Measurements from ENCODE around the gene CD320. TPM values are rescaled to one million over a fixed set of nuclear protein-coding genes. Genes with fewer than 3 reads are reported as not detected.
A peak's percentile ranks its signal among the peaks of the same experiment; 100 is the strongest.
"Not testable (repeated sequence)": the region's sequence is repeated elsewhere in the genome, so short reads cannot be mapped to it uniquely, and the experiment has no call there.

Gene CD320
- 47.5 TPM for polyA plus RNA-seq (2013, experiment 1 of 4)
- polyA plus RNA-seq (2013, experiment 2 of 4): 38.6 TPM
- polyA plus RNA-seq (2013, experiment 3 of 4): 37.3 TPM
- 38.3 TPM for polyA plus RNA-seq (2013, experiment 4 of 4)

DNA sequence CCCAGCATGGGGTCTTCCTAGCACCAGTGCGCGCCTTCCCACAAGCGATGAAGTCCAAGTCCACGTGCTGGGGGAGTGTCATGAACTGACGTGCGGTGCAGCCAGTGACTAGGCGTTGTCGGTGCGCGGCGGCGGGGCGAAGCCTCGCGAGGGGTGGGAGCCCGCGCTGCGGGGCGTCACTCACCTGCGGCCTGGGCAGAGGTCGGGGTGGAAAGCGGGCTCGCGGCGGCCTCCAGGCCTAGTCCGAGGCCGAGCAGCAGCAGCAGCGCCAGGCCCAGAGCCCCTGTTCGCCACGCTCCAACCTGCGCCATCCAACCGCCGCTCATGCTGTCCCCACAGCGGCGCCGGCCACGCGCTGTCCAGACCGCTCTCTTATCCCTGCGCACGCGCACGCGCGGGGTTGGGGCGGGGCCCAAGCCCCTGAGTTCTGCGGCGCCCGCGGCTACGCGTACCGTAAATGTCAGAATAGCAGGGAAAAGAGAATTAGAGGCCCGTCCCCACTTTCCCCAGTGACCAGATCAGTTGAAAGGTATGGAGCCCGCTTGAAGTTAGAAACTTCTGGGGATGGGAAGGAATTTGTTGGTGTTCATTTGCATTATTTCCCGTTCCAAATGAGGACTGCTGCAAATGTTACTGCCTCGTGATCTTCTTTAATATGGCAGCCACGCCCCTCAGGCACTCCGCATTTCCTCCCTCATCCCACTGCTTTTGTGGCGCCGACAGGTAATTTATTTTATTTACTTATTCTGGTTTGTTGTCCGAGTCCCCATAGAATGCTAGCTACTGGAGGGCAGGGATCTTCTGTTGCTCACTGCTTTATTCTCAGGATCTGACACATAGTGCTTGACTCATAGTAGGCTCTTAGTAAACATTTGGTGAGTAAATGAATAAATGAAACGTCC is at the start of gene CD320:
Gene CD320 (minus strand): TSS at position 394 of the 902 bp plus-strand sequence. CDS start 68 bp downstream, at position 326.
- H3K4me3 ChIP-seq (ENCODE audit: insufficient read depth, low read depth, low read length): peak within 1 kb of the TSS; percentile 63
- H3K36me3 ChIP-seq (ENCODE audit: control insufficient read depth, insufficient read depth, low read length): peaks cover 5% of the 10 kb centered on the region
- no peaks in the 10 kb centered on the region for H3K27me3 ChIP-seq (ENCODE audit: control insufficient read depth, insufficient read depth, low read length, poor library complexity, severe bottlenecking)
- WGBS, 2 experiments: 1% methylated on average over 63 of the region's 63 CpGs
- no peaks in the 10 kb centered on the region for H3K9me3 ChIP-seq (ENCODE audit: control insufficient read depth, low read length)
- no peaks in the 10 kb centered on the region for H3K4me1 ChIP-seq (ENCODE audit: control insufficient read depth, insufficient read depth, low read length)
- H3K27ac ChIP-seq (ENCODE audit: insufficient read depth, low read depth, low read length, poor library complexity, severe bottlenecking): peak within 1 kb of the TSS; percentile 23

DNA sequence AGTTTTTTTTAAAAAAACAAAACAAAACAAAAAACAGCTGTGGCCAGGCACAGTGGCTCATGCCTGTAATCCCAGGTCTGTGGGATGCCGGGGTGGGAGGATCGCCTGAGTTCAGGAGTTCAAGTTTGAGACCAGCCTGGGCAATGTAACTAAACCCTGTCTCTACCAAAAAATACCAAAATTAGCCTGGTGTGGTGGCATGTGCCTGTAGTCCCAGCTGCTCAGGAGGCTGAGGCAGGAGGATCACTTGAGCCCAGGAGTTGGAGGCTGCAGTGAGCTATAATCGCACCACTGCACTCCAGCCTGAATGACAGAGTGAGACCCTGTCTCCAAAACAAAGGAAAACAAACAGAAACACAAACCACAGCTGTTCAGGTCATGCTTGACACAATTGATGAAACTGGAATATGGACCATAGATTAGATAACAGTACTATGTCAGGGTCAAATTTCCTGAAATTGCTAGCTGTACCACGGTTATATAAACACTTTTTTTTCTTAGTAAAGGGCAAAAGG is 48.9 kb upstream of the CD320 start:
- Histone ChIP-seq H3K9me3 (ENCODE audit: control insufficient read depth, low read length) (no peaks in the 10 kb centered on the region), H3K36me3 (ENCODE audit: control insufficient read depth, insufficient read depth, low read length) (no peaks in the 10 kb centered on the region), H3K27me3 (ENCODE audit: control insufficient read depth, insufficient read depth, low read length, poor library complexity, severe bottlenecking) (peaks cover 3% of the 10 kb centered on the region), H3K27ac (ENCODE audit: insufficient read depth, low read depth, low read length, poor library complexity, severe bottlenecking) (no peak overlapping the region), H3K4me1 (ENCODE audit: control insufficient read depth, insufficient read depth, low read length) (no peaks in the 10 kb centered on the region), H3K4me3 (ENCODE audit: insufficient read depth, low read depth, low read length) (no peak overlapping the region)
- WGBS, 2 experiments: 92 to 95% methylated on average over 4 of the region's 4 CpGs

DNA sequence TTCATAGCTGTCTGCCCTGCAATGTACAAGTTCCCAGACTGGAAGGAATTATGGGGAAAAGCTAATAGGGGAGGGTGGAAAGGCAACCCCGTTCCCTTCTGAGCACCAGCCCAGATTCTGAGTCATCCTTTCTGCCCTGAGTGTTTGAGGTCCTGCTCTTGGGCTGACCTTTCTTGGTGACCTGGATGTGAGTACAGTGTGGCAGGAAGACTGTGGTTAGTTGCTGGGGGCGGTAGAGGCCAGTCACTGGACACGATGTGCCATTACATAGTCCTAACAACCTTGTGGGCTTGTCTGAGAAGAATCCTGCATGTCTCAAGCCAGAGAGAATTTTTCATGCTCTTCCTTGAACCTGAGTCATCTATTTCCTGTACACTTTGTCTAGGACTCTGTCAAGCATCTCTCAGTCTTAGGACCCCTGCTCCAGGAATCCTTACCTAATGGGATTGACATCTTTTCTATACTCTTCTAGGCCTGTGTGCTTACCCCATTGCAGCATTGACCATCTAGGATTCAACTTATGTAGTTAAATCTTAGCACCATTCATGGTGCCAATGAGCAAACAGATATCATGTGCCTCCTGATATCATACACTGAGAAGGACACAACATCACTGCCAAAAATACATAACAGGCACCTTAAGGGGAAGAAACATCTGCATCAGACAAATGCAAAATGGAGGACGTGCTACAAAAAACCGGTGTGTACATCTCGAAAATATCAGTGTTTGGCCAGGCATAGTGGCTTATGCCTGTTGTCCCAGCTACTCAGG is 47.7 kb upstream of the CD320 start:
- Histone ChIP-seq H3K4me1 (ENCODE audit: control insufficient read depth, insufficient read depth, low read length) (no peaks in the 10 kb centered on the region), H3K27ac (ENCODE audit: insufficient read depth, low read depth, low read length, poor library complexity, severe bottlenecking) (no peak overlapping the region), H3K9me3 (ENCODE audit: control insufficient read depth, low read length) (no peaks in the 10 kb centered on the region), H3K27me3 (ENCODE audit: control insufficient read depth, insufficient read depth, low read length, poor library complexity, severe bottlenecking) (peaks cover 3% of the 10 kb centered on the region), H3K36me3 (ENCODE audit: control insufficient read depth, insufficient read depth, low read length) (no peaks in the 10 kb centered on the region), H3K4me3 (ENCODE audit: insufficient read depth, low read depth, low read length) (no peak overlapping the region)
- 89 to 91% methylated on average over 6 of the region's 6 CpGs for WGBS, 2 experiments

DNA sequence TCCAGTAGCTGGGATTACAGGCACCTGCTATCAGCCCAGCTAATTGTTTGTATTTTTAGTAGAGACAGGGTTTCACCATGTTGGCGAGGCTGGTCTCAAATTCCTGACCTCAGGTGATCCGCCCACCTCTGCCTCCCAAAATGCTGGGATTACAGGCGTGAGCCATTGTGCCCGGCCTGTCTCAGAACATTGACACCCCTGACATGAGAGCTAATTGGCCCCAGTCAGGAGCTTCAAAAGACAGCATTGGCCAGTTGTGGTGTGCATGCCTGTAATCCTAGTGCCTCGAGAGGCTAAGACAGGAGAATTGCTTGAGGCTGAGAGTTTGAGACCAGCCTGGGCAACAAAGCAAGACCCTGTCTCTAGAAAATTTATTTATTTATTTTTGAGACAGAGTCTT is 44.7 kb upstream of the CD320 start:
- not testable (repeated sequence) for H3K9me3 ChIP-seq (ENCODE audit: control insufficient read depth, low read length); H3K27ac ChIP-seq (ENCODE audit: insufficient read depth, low read depth, low read length, poor library complexity, severe bottlenecking); H3K4me1 ChIP-seq (ENCODE audit: control insufficient read depth, insufficient read depth, low read length); H3K36me3 ChIP-seq (ENCODE audit: control insufficient read depth, insufficient read depth, low read length); H3K27me3 ChIP-seq (ENCODE audit: control insufficient read depth, insufficient read depth, low read length, poor library complexity, severe bottlenecking); H3K4me3 ChIP-seq (ENCODE audit: insufficient read depth, low read depth, low read length)
- WGBS, 2 experiments: 57 to 60% methylated on average over 5 of the region's 5 CpGs

DNA sequence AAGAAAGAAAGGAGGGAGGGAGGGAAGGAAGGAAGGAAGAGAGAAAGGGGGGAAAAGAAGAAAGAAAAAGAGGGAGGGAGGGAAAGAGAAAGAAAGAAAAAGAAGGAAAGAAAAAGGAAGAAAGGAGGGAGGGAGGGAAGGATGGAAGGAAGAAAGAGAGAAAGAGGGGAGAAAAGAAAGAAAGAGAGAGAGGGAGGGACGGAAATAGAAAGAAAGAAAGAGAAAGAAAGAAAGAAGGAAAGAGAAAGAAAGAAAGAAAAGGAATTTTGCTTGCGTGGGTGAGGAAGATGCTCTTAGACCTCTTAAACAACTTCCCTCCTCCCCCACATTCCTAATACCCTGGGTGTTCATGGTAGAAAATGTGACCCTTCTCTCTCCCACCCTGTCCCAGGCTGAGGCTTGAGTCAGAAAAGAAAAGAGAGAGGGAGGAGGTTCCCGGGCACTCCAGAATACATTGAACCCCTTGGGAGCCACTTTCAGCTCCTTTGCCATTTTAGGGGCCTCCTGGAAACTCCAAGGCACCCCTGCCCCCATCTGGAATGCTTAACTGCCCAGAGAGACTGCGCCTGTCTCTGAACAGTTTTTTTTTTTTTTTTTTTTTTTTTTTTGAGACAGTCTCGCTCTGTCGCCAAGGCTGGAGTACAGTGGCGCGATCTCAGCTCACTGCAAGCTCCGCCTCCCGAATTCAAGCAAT is 44.1 kb upstream of the CD320 start:
- H3K9me3 ChIP-seq (ENCODE audit: control insufficient read depth, low read length): no peaks in the 10 kb centered on the region
- peaks cover 3% of the 10 kb centered on the region for H3K27me3 ChIP-seq (ENCODE audit: control insufficient read depth, insufficient read depth, low read length, poor library complexity, severe bottlenecking)
- H3K27ac ChIP-seq (ENCODE audit: insufficient read depth, low read depth, low read length, poor library complexity, severe bottlenecking): peak overlapping the region; percentile 40
- H3K4me3 ChIP-seq (ENCODE audit: insufficient read depth, low read depth, low read length): no peak overlapping the region
- no peaks in the 10 kb centered on the region for H3K4me1 ChIP-seq (ENCODE audit: control insufficient read depth, insufficient read depth, low read length)
- H3K36me3 ChIP-seq (ENCODE audit: control insufficient read depth, insufficient read depth, low read length): no peaks in the 10 kb centered on the region
- WGBS, 2 experiments: 28 to 35% methylated on average over 9 of the region's 10 CpGs

DNA sequence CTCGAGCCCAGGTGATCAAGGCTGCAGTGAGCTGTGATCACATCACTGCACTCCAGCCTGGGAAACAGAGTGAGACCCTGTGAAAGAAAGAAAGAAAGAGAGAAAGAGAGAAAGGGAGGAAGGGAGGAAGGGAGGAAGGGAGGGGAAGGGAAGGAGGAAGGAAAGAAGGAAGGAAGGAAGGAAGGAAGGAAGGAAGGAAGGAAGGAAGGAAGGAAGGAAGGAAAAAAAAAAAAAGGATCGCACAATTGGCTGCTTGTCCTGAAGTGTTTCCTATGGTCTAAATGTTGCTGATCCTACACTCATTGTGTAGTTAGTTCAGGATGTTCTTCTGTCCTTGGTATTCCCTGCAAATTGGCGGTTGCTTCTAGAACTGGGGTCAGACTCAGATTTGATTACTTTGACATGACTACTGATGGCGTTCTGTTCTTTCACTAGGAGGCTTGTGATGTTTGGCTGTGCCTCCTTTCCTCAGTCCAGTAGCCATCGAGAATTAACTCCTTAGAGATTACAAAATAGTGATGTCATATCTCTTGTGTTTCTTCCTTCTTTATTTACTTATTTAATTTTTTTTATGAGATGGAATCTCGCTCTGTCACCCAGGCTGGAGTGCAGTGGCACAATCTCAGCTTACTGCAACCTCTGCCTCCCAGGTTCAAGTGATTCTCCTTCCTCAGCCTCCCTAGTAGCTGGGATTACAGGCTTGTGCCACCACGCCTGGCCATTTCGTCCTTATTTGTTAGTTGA is 41.6 kb upstream of the CD320 start:
- not testable (repeated sequence) for H3K36me3 ChIP-seq (ENCODE audit: control insufficient read depth, insufficient read depth, low read length); H3K4me3 ChIP-seq (ENCODE audit: insufficient read depth, low read depth, low read length); H3K27me3 ChIP-seq (ENCODE audit: control insufficient read depth, insufficient read depth, low read length, poor library complexity, severe bottlenecking); H3K9me3 ChIP-seq (ENCODE audit: control insufficient read depth, low read length); H3K27ac ChIP-seq (ENCODE audit: insufficient read depth, low read depth, low read length, poor library complexity, severe bottlenecking); H3K4me1 ChIP-seq (ENCODE audit: control insufficient read depth, insufficient read depth, low read length)
- 95% methylated on average over 5 to 8 of the region's 8 CpGs for WGBS, 2 experiments

DNA sequence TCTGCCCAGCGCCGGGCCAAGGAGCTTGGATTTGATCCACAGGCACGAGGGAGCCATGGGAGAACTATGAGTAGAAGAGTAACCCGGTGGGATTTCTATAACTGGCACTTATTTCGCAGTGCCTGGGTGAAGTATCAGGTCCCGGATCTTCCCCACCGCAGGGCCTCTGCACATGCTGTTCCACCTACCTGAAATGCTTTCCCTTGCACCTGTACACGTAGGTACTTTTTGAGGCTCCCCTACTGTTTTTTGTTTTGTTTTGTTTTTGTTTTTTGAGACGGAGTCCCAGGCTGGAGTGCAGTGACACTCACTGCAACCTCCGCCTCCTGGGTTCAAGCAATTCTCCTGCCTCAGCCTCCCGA is 35.3 kb upstream of the CD320 start:
- H3K4me3 ChIP-seq (ENCODE audit: insufficient read depth, low read depth, low read length): no peak overlapping the region
- peaks cover 57% of the 10 kb centered on the region for H3K27me3 ChIP-seq (ENCODE audit: control insufficient read depth, insufficient read depth, low read length, poor library complexity, severe bottlenecking)
- H3K36me3 ChIP-seq (ENCODE audit: control insufficient read depth, insufficient read depth, low read length): no peaks in the 10 kb centered on the region
- no peaks in the 10 kb centered on the region for H3K9me3 ChIP-seq (ENCODE audit: control insufficient read depth, low read length)
- no peaks in the 10 kb centered on the region for H3K4me1 ChIP-seq (ENCODE audit: control insufficient read depth, insufficient read depth, low read length)
- H3K27ac ChIP-seq (ENCODE audit: insufficient read depth, low read depth, low read length, poor library complexity, severe bottlenecking): no peak overlapping the region
- 59% methylated on average over 11 of the region's 11 CpGs for WGBS, 2 experiments

DNA sequence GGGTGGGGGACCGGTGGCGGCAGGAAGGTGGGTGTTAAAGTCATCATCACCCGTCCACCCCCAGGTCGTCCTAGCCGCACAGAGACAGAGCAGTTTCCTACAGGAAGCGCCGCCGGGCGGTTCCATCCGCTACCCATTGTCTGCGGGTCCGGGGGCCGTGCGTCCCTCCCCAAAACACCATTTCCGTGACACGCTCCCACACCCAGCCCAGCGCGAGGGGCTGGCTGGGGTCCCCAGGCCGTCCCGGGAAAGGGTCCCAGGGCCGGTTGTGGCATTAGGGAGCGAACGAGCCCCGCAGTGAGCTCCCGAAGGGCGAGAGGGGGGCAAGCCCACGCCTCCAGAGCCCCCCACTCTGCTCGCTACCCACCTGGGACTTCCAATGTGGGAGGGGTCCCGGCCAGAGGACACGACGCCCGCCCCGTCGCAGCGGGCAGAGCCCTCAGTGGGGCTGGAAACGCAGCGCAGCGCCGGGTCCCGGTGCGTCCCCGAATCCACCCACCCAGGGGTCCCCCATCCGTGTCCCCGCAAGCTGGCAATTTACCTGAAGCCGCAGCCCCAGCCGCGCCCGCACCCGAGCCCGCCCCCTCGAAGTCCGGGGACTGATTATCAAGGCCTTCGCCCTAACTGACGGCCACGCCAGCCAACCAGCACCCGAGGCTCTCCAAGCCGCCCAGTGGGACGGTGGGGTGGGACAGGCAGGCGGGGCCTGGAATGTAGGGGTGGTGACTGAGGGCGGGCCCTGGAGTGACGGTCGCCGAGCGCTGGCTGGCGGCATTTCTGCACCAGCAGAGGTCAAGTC is 34.7 kb upstream of the CD320 start, which contains the start of gene KANK3:
Gene KANK3 (minus strand): TSS at position 579 of the 799 bp plus-strand sequence. CDS start 5,434 bp downstream, outside the sequence.
- Histone ChIP-seq H3K27me3 (ENCODE audit: control insufficient read depth, insufficient read depth, low read length, poor library complexity, severe bottlenecking) (peaks cover 60% of the 10 kb centered on the region), H3K27ac (ENCODE audit: insufficient read depth, low read depth, low read length, poor library complexity, severe bottlenecking) (no peak within 1 kb of the TSS), H3K9me3 (ENCODE audit: control insufficient read depth, low read length) (no peaks in the 10 kb centered on the region), H3K4me1 (ENCODE audit: control insufficient read depth, insufficient read depth, low read length) (no peaks in the 10 kb centered on the region), H3K36me3 (ENCODE audit: control insufficient read depth, insufficient read depth, low read length) (no peaks in the 10 kb centered on the region), H3K4me3 (ENCODE audit: insufficient read depth, low read depth, low read length) (peak within 1 kb of the TSS; percentile 30)
- WGBS, 2 experiments: 11% methylated on average over 65 of the region's 65 CpGs

DNA sequence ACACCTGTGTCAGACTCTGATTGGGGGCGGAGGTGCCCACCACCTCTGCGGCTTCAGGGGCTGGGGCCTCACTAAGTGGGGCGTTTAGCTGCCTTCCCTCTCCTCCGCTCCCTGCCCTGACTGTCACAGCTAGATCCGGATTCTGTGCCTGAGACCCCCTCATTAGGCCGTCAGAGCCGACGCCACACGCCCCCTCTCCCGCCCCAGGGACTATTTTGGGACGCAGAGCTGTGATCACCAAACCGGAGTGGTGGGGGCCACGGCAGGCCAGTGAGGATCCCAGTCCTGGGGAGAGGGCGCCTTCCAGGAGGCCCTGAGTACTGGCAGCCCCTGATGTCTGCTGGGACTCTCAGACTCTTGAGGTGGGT is 34.1 kb upstream of the CD320 start:
- no peaks in the 10 kb centered on the region for H3K4me1 ChIP-seq (ENCODE audit: control insufficient read depth, insufficient read depth, low read length)
- H3K9me3 ChIP-seq (ENCODE audit: control insufficient read depth, low read length): no peaks in the 10 kb centered on the region
- H3K27me3 ChIP-seq (ENCODE audit: control insufficient read depth, insufficient read depth, low read length, poor library complexity, severe bottlenecking): peaks cover 65% of the 10 kb centered on the region
- H3K27ac ChIP-seq (ENCODE audit: insufficient read depth, low read depth, low read length, poor library complexity, severe bottlenecking): no peak overlapping the region
- H3K4me3 ChIP-seq (ENCODE audit: insufficient read depth, low read depth, low read length): no peak overlapping the region
- 59 to 63% methylated on average over 14 of the region's 14 CpGs for WGBS, 2 experiments
- H3K36me3 ChIP-seq (ENCODE audit: control insufficient read depth, insufficient read depth, low read length): no peaks in the 10 kb centered on the region
